Upper lobe of left lung (tissue), 4 donors: ENCODE data around the gene SYNCRIP.

ENCODE experiments used
- POLR2A ChIP-seq, 4 donors: fragments of 450-650 bp; IDR thresholded peaks; one replicate each; pipeline ENCODE4 v1.5.1; 2016 to 2017; ENCODE audit warnings: antibody characterized with exemption in 4 of 4, mild to moderate bottlenecking in 2 of 4
- POLR2AphosphoS5 ChIP-seq, 2 donors: sonication (generic); formaldehyde crosslinking; IDR thresholded peaks; one replicate each; pipeline ENCODE4 v1.5.1; 2017; ENCODE audit warnings: antibody characterized with exemption in 2 of 2
- TF ChIP-seq, protein P1 (sequence below), 6 experiments: fragments of 450-650 bp in 4 of 6; fragments of 200-600 bp in 2 of 6; sonication (generic) in 2 of 6; IDR thresholded peaks; one replicate each; pipeline ENCODE4 v1.5.1; 2016 to 2019; ENCODE audit warnings: antibody characterized with exemption in 6 of 6

DNA sequence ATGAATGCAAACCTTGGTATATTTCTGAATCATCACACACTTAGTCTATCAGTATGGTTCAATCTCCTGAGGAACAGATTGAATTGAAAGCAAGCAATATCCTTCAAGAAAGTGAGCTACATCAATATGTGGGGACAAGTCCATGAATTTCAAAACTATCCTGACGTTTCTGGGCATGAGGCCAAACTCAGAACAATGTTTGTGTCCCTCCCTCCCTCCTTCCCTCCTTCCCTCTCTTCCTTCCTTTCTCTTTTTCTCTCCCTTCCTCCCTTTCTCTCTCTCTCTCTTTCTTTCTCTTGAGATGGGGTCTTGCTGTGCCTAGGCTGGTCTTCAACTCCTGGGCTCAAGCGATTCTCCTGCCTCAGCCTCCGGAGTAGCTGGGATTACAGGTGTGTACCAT is 27.9 kb upstream of the SYNCRIP start:
- no peak for TF ChIP-seq POLR2AphosphoS5 (IDR thresholded peaks at IDR 0.05)
- TF ChIP-seq, protein P1, sequence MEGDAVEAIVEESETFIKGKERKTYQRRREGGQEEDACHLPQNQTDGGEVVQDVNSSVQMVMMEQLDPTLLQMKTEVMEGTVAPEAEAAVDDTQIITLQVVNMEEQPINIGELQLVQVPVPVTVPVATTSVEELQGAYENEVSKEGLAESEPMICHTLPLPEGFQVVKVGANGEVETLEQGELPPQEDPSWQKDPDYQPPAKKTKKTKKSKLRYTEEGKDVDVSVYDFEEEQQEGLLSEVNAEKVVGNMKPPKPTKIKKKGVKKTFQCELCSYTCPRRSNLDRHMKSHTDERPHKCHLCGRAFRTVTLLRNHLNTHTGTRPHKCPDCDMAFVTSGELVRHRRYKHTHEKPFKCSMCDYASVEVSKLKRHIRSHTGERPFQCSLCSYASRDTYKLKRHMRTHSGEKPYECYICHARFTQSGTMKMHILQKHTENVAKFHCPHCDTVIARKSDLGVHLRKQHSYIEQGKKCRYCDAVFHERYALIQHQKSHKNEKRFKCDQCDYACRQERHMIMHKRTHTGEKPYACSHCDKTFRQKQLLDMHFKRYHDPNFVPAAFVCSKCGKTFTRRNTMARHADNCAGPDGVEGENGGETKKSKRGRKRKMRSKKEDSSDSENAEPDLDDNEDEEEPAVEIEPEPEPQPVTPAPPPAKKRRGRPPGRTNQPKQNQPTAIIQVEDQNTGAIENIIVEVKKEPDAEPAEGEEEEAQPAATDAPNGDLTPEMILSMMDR (IDR thresholded peaks at IDR 0.05): no peak
- no peak for TF ChIP-seq POLR2A (IDR thresholded peaks at IDR 0.05)
